Esophagus muscularis mucosa (tissue), 4 donors: ENCODE measurements around the gene ME3.

ENCODE experiments used
- EP300 ChIP-seq: sonication (generic); formaldehyde crosslinking; IDR thresholded peaks from one replicate; pipeline ENCODE4 v1.6.1; 2017; ENCODE audit warnings: antibody characterized with exemption
- POLR2A ChIP-seq: fragments of 450-650 bp; IDR thresholded peaks from one replicate; pipeline ENCODE4 v1.6.1; 2017; ENCODE audit warnings: antibody characterized with exemption, moderate library complexity, mild to moderate bottlenecking, low read depth
- POLR2AphosphoS5 ChIP-seq, 2 donors: sonication (generic); formaldehyde crosslinking; IDR thresholded peaks; one replicate each; pipeline ENCODE4 v1.6.1; 2017; ENCODE audit warnings: antibody characterized with exemption in 2 of 2
- TF ChIP-seq, protein P1 (sequence below), 3 experiments: fragments of 200-600 bp in 2 of 3; fragments of 450-650 bp in 1 of 3; sonication (generic) in 2 of 3; IDR thresholded peaks; one replicate each; pipeline ENCODE4 v1.5.1; 2017 to 2019; ENCODE audit warnings: antibody characterized with exemption in 3 of 3, mild to moderate bottlenecking in 2 of 3, moderate library complexity in 1 of 3

DNA sequence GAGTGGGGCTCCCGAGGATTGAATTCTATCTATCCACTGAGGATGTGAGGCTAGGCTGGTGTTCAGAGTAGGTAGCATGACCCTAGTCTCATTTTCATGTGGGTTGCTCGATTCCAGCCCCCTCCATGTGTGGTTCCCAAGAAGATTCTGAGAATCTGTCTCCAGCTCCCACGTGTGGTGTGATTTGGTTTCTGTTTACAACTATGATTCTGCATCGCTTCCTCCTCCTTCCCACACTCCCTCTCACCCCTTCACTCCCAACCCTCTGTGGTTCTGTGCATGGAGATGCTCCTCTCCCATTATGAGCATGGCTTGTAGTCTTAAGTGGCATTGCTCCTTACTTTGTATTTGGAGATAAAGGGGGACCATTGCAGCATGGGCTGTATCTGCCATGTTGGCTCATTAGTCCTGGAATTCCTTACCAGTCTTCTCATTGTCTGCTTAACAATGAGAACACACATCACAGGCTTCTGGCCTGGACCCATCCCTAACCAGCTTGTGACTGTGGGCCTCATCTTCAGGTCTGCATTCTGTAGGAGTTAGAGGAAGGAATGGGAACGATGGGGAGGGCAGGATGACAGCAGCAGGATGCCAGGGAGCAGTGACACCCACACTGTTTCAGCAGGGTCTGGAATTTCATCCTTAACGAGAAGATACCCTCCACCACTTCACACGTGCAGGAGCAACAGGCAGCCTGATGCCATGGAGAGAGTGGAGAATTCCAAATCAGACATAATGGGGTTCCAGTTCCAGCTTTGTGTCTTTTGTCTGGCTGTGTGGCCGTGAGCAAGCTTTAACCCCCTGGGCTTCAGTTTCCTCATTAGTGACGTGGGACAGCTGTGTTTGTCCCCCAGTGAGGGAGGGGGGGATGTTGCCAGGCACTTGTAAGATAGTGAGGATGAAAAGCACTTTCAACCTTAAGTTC lies 211.7 kb downstream of the ME3 start:
- TF ChIP-seq, protein P1, sequence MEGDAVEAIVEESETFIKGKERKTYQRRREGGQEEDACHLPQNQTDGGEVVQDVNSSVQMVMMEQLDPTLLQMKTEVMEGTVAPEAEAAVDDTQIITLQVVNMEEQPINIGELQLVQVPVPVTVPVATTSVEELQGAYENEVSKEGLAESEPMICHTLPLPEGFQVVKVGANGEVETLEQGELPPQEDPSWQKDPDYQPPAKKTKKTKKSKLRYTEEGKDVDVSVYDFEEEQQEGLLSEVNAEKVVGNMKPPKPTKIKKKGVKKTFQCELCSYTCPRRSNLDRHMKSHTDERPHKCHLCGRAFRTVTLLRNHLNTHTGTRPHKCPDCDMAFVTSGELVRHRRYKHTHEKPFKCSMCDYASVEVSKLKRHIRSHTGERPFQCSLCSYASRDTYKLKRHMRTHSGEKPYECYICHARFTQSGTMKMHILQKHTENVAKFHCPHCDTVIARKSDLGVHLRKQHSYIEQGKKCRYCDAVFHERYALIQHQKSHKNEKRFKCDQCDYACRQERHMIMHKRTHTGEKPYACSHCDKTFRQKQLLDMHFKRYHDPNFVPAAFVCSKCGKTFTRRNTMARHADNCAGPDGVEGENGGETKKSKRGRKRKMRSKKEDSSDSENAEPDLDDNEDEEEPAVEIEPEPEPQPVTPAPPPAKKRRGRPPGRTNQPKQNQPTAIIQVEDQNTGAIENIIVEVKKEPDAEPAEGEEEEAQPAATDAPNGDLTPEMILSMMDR (IDR thresholded peaks at IDR 0.05) = no peak
- TF ChIP-seq POLR2A = no peak
- no peak for TF ChIP-seq POLR2AphosphoS5 (IDR thresholded peaks at IDR 0.05)
- TF ChIP-seq EP300 = no peak
